ENCODE data around the gene RFLNA. TPM values are rescaled to one million over a fixed set of nuclear protein-coding genes. Genes with fewer than 3 reads are reported as not detected.
A peak's percentile ranks its signal among the peaks of the same experiment; 100 is the strongest.

The RFLNA gene
- total RNA-seq, 1 experiment from 2014 or later: 1.1 TPM

- CTCF ChIA-PET: no interaction called here
- Histone ChIP-seq H3K27ac (ENCODE audit: low read depth, low read length, poor library complexity, severe bottlenecking) (no peak overlapping the region), H3K4me1 (ENCODE audit: insufficient read depth, low read length, poor library complexity, severe bottlenecking) (no peaks in the 10 kb centered on the region), H3K9me3 (ENCODE audit: low read depth, low read length, poor library complexity, severe bottlenecking) (no peaks in the 10 kb centered on the region), H3K36me3 (ENCODE audit: insufficient read depth, low read length, poor library complexity, severe bottlenecking) (peaks cover 43% of the 10 kb centered on the region), H3K27me3 (replicated peaks; ENCODE audit: insufficient read depth, low read depth, low read length, poor library complexity) (no peaks in the 10 kb centered on the region), H3K4me3 (ENCODE audit: low read depth, low read length, poor library complexity, severe bottlenecking) (no peak overlapping the region)
- intact Hi-C loops (cut with micrococcal nuclease; ENCODE audit: unreplicated experiment): no loop called here
- TF ChIP-seq EZH2 (IDR thresholded peaks at IDR 0.05; ENCODE audit: borderline replicate concordance, low read depth, low read length, poor library complexity, severe bottlenecking): no peak
- no peak for TF ChIP-seq CTCF (conservative IDR thresholded peaks at IDR 0.05; ENCODE audit: low read depth, low read length)
- BruUV-seq (replicated peaks): no TSS peak
- POLR2A ChIA-PET (ENCODE audit: low non-redundant PET): no interaction called here
- no peak for DNase-seq (ENCODE audit: low spot score)
Observed at GRCh38 chr12:124358572-124358971, 63.7 kb downstream of the RFLNA start.

GRCh38 chr12:124359671-124360581 is 65.0 kb downstream of the RFLNA start:
- no peak for TF ChIP-seq EZH2 (IDR thresholded peaks at IDR 0.05; ENCODE audit: borderline replicate concordance, low read depth, low read length, poor library complexity, severe bottlenecking)
- TF ChIP-seq CTCF (conservative IDR thresholded peaks at IDR 0.05; ENCODE audit: low read depth, low read length): no peak
- DNase-seq (ENCODE audit: low spot score): no peak
- TSS peak; percentile 55 for BruUV-seq (replicated peaks)
- Histone ChIP-seq H3K27me3 (replicated peaks; ENCODE audit: insufficient read depth, low read depth, low read length, poor library complexity) (no peaks in the 10 kb centered on the region), H3K27ac (ENCODE audit: low read depth, low read length, poor library complexity, severe bottlenecking) (peak overlapping the region; percentile 42), H3K4me3 (ENCODE audit: low read depth, low read length, poor library complexity, severe bottlenecking) (no peak overlapping the region), H3K9me3 (ENCODE audit: low read depth, low read length, poor library complexity, severe bottlenecking) (no peaks in the 10 kb centered on the region), H3K36me3 (ENCODE audit: insufficient read depth, low read length, poor library complexity, severe bottlenecking) (peaks cover 32% of the 10 kb centered on the region), H3K4me1 (ENCODE audit: insufficient read depth, low read length, poor library complexity, severe bottlenecking) (no peaks in the 10 kb centered on the region)
- ChIA-PET POLR2A (ENCODE audit: low non-redundant PET) (no interaction called here), CTCF (no interaction called here)
- intact Hi-C loops (cut with micrococcal nuclease; ENCODE audit: unreplicated experiment): no loop called here

GRCh38 chr12:124361074-124361970 is 66.4 kb downstream of the RFLNA start:
- Histone ChIP-seq H3K27ac (ENCODE audit: low read depth, low read length, poor library complexity, severe bottlenecking) (no peak overlapping the region), H3K36me3 (ENCODE audit: insufficient read depth, low read length, poor library complexity, severe bottlenecking) (peaks cover 28% of the 10 kb centered on the region), H3K27me3 (replicated peaks; ENCODE audit: insufficient read depth, low read depth, low read length, poor library complexity) (no peaks in the 10 kb centered on the region), H3K9me3 (ENCODE audit: low read depth, low read length, poor library complexity, severe bottlenecking) (no peaks in the 10 kb centered on the region), H3K4me3 (ENCODE audit: low read depth, low read length, poor library complexity, severe bottlenecking) (no peak overlapping the region), H3K4me1 (ENCODE audit: insufficient read depth, low read length, poor library complexity, severe bottlenecking) (no peaks in the 10 kb centered on the region)
- DNase-seq (ENCODE audit: low spot score): no peak
- TF ChIP-seq CTCF (conservative IDR thresholded peaks at IDR 0.05; ENCODE audit: low read depth, low read length): no peak
- no peak for TF ChIP-seq EZH2 (IDR thresholded peaks at IDR 0.05; ENCODE audit: borderline replicate concordance, low read depth, low read length, poor library complexity, severe bottlenecking)
- ChIA-PET POLR2A (ENCODE audit: low non-redundant PET) (no interaction called here), CTCF (no interaction called here)
- no TSS peak for BruUV-seq (replicated peaks)
- intact Hi-C loops (cut with micrococcal nuclease; ENCODE audit: unreplicated experiment): no loop called here

Data from A673 (cell line).